Retinal pigment epithelial cell (primary cell): Measurements from ENCODE around the gene RGSL1.
"Not testable (repeated sequence)": the region's sequence is repeated elsewhere in the genome, so short reads cannot be mapped to it uniquely, and the experiment has no call there.

Experiments
- DNase-seq: peaks from one replicate; pipeline ENCODE4 v3.0.0-alpha.2; 2010; ENCODE audit warnings: low read depth
- H3K4me3 ChIP-seq: 2 replicates; pipeline ENCODE4 v1.5.1; 2011; ENCODE audit warnings: mild to moderate bottlenecking, low read length, control low read depth, moderate library complexity
- TF ChIP-seq, protein P1 (sequence below): conservative IDR thresholded peaks from 2 replicates; pipeline ENCODE4 v1.5.1; 2011; ENCODE audit warnings: low read depth, low read length, control low read depth, inconsistent platforms

The RGSL1 gene

GRCh38 chr1:182525342-182525741, 75.4 kb downstream of the RGSL1 start:
- DNase-seq = no peak
- TF ChIP-seq, protein P1, sequence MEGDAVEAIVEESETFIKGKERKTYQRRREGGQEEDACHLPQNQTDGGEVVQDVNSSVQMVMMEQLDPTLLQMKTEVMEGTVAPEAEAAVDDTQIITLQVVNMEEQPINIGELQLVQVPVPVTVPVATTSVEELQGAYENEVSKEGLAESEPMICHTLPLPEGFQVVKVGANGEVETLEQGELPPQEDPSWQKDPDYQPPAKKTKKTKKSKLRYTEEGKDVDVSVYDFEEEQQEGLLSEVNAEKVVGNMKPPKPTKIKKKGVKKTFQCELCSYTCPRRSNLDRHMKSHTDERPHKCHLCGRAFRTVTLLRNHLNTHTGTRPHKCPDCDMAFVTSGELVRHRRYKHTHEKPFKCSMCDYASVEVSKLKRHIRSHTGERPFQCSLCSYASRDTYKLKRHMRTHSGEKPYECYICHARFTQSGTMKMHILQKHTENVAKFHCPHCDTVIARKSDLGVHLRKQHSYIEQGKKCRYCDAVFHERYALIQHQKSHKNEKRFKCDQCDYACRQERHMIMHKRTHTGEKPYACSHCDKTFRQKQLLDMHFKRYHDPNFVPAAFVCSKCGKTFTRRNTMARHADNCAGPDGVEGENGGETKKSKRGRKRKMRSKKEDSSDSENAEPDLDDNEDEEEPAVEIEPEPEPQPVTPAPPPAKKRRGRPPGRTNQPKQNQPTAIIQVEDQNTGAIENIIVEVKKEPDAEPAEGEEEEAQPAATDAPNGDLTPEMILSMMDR = no peak
- H3K4me3 ChIP-seq = no peak overlapping the region

- TF ChIP-seq, protein P1 = no peak
- DNase-seq = no peak
- no peak overlapping the region for H3K4me3 ChIP-seq
Measured at GRCh38 chr1:182527680-182528079, 77.7 kb downstream of the RGSL1 start.

GRCh38 chr1:182528206-182528605, 78.3 kb downstream of the RGSL1 start:
- DNase-seq, H3K4me3 ChIP-seq: not testable (repeated sequence)

GRCh38 chr1:182533896-182534295, 84.0 kb downstream of the RGSL1 start:
- DNase-seq = no peak
- H3K4me3 ChIP-seq = no peak overlapping the region
- TF ChIP-seq, protein P1 = no peak

DNA sequence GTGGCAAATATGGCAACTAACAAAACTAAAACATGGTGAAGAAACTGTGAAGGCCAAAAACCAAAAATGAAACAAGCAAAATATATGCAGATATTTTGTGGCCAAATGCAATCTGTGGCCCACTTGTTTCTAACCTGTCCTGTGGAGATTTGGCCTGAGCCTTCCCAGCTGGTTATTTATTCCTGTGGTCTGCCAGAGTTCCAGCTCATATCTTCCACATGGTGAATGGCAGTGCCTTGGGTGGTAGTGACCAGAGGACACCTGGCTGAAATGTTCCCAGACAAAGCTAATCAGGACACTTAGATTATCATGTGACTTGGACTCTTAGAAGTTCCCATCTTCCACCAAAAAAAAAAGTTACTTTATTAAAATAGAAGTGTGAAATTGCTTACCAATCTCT, 99.4 kb downstream of the RGSL1 start:
- TF ChIP-seq, protein P1 = no peak
- no peak overlapping the region for H3K4me3 ChIP-seq
- no peak for DNase-seq

GRCh38 chr1:182549811-182550210, 99.9 kb downstream of the RGSL1 start:
- TF ChIP-seq, protein P1 = no peak
- no peak for DNase-seq
- no peak overlapping the region for H3K4me3 ChIP-seq

DNA sequence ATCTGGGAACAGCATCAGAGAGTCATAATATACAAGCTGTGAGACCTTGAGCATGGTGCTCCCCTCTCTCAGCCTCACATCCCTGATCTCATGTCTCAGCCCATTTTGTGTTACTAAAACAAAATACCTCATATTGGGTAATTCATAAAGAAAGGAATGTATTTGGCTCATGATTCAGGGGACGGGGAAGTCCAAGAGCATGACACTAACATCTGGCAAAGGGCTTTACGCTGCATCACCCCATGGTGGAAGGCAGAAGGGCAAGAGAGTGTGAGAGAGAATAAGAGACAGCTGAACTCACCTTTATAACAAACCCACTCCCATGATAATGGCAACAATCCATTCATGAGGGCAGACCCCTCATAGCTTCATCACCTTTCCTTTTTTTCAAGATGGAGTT, 102.6 kb downstream of the RGSL1 start:
- H3K4me3 ChIP-seq = no peak overlapping the region
- DNase-seq = no peak
- TF ChIP-seq, protein P1 = no peak

DNA sequence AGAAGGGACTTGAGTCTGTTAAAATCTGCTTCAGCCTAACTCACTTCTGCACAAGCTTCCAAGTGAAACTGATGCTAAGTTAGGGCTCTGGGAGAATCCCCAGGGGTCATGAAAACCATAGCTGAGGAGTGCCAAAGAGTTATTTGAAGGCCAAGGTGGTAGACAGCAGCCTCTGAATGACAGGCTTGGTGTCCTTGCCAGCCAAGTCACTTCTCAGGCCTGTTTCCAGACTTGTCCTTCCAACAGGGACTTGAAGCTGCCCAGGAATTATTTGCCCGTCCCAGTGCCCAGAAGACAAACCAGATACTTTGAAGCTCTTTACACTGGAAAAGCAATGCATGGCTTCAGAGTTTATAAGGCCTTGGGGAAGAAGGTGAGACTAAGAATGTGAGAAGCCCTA, 105.5 kb downstream of the RGSL1 start:
- no peak for DNase-seq
- TF ChIP-seq, protein P1 = no peak
- no peak overlapping the region for H3K4me3 ChIP-seq
